Mesodermal cell (in vitro differentiated cells): Measurements from ENCODE around the gene TBX4.

ENCODE experiments used
- H3K27ac ChIP-seq: 2 replicates; pipeline ENCODE4 v1.7.0; 2013; ENCODE audit warnings: mild to moderate bottlenecking, low read depth, low read length, moderate library complexity; ENCODE audit not compliant: severe bottlenecking
- H3K36me3 ChIP-seq: 2 replicates; pipeline ENCODE4 v1.7.1; 2013; ENCODE audit warnings: mild to moderate bottlenecking, low read length, moderate library complexity; ENCODE audit not compliant: control insufficient read depth, insufficient read depth
- H3K4me1 ChIP-seq: one replicate; pipeline ENCODE4 v1.7.1; 2013; ENCODE audit warnings: mild to moderate bottlenecking, low read length; ENCODE audit not compliant: insufficient read depth, control insufficient read depth, poor library complexity, severe bottlenecking
- H3K4me3 ChIP-seq: 2 replicates; pipeline ENCODE4 v1.7.0; 2013; ENCODE audit warnings: low read length, control low read depth, mild to moderate bottlenecking; ENCODE audit not compliant: insufficient read depth, poor library complexity, severe bottlenecking; ENCODE audit errors: extremely low read depth
- H3K9me3 ChIP-seq: 2 replicates; pipeline ENCODE4 v1.7.1; 2013; ENCODE audit warnings: mild to moderate bottlenecking, low read length, moderate library complexity; ENCODE audit not compliant: control insufficient read depth
- WGBS, 2 experiments: methylation state at CpG; one replicate each; pipeline ENCODE4 v1.1.5; 2013; ENCODE audit warnings: missing lambda C conversion rate in 2 of 2; ENCODE audit not compliant: insufficient coverage in 2 of 2; 5-methylcytosine and 5-hydroxymethylcytosine counted together

The TBX4 gene

DNA sequence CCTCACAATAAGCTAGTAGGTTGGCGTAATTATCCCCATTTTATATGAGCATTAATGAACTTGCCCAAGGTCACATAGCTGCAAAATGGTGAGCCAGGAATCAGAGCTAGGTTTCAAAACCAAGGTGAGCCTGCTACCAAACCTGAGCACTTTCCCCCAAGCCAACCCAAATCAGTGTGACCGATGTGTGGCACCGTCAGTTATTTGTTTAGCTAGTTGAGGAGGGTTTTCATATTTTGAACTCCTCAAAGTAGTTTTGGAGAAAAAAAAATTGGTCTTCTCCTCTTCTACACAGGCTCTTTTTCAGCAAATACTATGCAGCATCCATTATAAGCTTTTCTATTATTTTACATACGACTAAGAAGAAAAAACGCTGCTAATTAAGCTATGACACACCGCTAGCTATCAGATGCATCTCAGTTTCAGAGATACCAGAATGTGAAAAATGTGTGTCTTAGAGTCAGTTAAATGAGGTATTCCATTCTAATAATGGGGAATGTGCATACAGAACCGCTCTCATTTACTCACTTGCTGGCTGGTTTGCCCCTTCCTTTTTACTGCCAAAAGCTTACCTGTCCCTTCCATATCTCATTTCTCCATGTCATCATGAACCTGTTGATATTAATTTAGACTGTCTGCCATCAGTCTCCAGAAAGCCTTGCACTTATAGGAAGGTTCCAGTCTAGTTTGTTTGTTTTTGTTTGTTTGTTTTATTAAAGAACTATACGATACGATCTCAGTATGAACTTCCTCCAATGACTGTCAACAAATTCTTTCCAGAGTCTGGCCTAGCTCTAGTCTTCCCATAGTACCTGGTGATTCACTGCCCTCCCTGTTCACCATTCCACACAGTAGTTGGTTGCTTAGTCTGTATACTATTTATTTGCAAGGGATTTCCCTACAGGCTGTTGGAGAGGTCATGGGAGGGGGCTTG, 2.2 kb upstream of the TBX4 start:
- Histone ChIP-seq H3K4me3 (no peak overlapping the region), H3K4me1 (peaks cover 13% of the 10 kb centered on the region), H3K36me3 (no peaks in the 10 kb centered on the region), H3K27ac (no peak overlapping the region), H3K9me3 (no peaks in the 10 kb centered on the region)
- WGBS, 2 experiments, result 96 to 100% methylated on average over 5 to 7 of the region's 9 CpGs

DNA sequence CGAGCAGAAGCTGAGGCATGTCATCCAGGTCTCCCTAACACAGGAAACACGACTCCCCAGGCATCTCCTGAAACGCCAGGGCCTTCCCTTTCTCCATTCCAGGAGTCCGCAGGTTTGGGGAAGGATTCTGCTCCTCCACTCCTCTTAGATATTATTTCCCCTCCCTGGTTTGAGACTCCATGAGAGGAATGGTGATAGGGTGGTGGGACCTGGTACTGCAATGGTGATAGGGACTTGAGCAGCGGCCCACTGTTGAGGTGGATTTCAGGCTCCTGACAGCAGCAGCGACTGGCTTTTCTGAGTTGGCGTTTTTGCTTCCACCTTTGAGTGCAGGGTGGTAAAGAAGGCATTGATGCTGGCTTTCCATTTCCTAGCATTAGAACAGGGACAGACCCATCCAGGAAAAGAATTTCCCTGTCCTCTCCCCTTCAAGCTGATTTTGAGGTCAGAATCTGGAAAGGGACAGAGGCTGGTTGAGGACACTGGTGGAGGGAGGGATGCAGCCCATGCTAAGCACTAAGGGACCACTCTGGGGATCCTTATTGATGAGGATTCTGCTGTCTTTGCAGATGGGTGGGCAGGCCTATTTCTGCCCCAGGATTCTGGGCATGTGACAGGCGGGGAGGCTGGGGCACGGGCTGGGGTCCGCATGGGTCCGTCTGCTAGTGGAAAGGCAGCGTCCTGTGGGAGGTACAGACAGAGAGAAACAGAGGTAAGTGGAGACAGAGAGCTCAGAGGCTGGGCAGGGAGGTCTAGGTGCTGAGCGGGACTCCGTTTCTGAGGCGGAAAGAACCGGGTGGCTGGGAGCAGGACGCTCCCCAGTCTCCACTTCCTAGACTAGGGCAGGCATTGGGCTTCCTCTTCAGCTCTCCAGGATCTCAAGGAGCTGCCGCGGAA, 1.3 kb upstream of the TBX4 start:
- Histone ChIP-seq H3K4me1 (peaks cover 15% of the 10 kb centered on the region), H3K27ac (no peak overlapping the region), H3K9me3 (no peaks in the 10 kb centered on the region), H3K36me3 (no peaks in the 10 kb centered on the region), H3K4me3 (no peak overlapping the region)
- 47 to 54% methylated on average over 13 to 17 of the region's 19 CpGs for WGBS, 2 experiments

- Histone ChIP-seq H3K27ac (no peak overlapping the region), H3K4me1 (peaks cover 15% of the 10 kb centered on the region), H3K4me3 (peak overlapping the region; percentile 29), H3K36me3 (no peaks in the 10 kb centered on the region), H3K9me3 (no peaks in the 10 kb centered on the region)
- WGBS, 2 experiments, result 5 to 7% methylated on average over 47 to 63 of the region's 75 CpGs
Observed at GRCh38 chr17:61451538-61452300, 503 bp upstream of the TBX4 start.

- Histone ChIP-seq H3K36me3 (no peaks in the 10 kb centered on the region), H3K4me3 (no peak overlapping the region), H3K9me3 (no peaks in the 10 kb centered on the region), H3K4me1 (peaks cover 26% of the 10 kb centered on the region), H3K27ac (no peak overlapping the region)
- WGBS, 2 experiments, result 0 to 2% methylated on average over 4 of the region's 17 CpGs
Observed at GRCh38 chr17:61453566-61454380, 1.6 kb downstream of the TBX4 start.

DNA sequence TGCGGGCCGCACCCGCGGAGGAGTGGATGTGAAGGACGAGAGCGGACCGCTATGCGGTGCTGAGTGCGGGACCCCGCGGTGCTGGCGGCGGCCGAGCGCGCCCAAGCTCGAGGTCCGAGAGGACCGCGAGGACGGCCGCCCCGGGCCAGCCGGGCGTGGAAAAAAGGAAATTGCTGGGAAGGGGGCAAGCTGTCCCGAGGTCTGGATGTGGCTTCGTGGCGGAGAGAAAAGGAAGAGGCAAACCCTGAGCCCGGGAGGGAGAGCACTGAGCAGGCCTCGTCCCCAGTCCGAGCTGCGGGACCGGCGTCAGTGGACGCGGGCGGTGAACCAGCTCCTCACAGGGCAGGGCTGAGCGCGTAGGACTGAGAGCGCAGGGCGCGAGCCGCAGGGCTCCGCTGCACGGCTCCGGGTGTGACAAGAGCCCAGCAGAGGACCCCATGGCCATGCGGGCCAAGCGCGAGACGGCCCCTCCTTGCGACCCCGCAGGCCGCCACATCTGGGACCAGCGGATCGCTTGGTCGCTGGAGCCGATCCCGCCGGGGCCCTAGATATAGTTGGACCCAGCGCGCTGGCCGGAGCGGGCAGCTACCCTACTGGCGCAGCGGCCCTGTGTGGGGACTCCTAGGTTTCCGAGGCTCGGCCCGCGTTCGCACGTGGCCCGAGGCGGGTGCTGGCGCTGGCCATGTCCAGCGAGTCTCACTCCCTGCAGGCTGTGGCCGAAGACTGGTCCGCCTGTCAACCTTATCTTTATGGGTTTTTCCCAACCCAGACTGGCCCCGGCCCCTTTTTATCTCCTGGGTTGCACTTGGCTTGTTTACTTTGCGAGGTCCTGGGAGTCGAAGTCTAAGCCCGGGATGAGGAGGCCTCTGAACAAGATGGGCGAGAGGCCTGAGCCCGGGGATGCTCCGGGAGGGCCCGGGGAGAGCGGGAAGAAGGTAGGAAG, 2.4 kb downstream of the TBX4 start:
- 2% methylated on average over 73 to 75 of the region's 86 CpGs for WGBS, 2 experiments
- H3K36me3 ChIP-seq, result no peaks in the 10 kb centered on the region
- H3K4me3 ChIP-seq, result peak overlapping the region; percentile 8
- peaks cover 29% of the 10 kb centered on the region for H3K4me1 ChIP-seq
- H3K9me3 ChIP-seq, result no peaks in the 10 kb centered on the region
- no peak overlapping the region for H3K27ac ChIP-seq

DNA sequence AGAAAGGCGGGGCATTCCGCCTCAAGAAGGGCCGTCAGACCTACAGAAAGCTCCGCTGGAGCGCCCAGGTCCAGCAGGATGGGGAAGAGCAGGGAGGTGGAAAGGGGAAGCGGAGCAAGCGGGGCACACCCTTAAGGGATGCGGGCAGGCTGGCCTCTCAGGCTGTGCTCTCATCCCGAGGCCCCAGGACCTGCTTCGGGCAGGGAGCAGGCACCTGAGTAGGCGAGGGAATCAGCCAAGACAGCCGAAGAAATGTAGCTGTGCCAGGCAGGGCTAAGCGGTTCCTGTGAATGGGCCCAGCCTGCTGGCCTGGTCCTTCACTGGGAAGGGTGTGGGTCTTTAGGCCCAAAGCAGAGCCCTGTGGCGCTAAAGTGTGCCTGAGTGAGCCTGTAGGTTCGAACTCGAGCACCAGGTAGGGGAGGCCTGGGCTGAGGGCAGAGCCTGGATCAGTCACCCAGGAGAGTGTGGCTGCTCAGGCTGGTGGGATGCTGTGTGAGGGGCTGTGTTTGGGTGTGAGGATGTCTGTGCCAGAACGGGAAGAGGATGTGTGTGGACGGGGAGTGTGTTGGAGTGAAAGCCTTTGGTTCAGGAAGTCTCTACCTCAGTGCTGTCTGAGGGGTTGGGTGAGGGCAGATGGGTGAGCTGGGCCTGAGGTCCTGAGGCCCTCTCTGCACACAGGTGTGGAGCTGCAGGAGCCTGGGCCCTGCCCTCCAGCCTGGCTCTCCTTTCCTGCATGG, 3.3 kb downstream of the TBX4 start:
- peaks cover 28% of the 10 kb centered on the region for H3K4me1 ChIP-seq
- H3K27ac ChIP-seq, result no peak overlapping the region
- H3K4me3 ChIP-seq, result no peak overlapping the region
- no peaks in the 10 kb centered on the region for H3K9me3 ChIP-seq
- H3K36me3 ChIP-seq, result no peaks in the 10 kb centered on the region
- WGBS, 2 experiments, result 18 to 31% methylated on average over 17 to 18 of the region's 18 CpGs

DNA sequence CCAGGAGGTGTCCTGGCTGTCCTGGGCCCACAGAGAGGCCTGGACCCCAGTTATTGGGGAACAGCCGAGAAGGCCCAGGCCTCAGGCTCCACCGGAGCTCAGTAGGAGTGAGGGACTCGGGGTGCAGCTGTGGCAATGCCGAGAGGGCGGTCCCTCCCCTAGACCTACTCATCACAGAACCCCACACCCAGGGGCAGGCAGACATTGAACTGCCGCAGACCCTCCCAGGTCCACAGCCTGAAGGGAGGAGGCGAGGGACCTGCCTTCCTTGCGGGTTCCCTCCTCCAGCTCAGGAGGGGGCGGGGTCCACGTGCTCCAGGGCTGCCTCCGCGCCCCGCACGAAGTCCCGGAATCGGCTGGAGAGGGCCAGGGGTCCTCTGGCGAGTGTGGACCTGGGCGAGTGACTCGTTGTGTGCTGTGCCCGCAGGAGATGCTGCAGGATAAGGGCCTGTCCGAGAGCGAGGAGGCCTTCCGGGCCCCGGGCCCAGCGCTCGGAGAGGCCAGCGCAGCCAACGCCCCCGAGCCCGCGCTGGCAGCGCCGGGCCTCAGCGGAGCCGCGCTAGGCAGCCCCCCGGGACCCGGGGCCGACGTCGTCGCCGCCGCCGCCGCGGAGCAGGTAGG, 3.9 kb downstream of the TBX4 start:
- 6 to 7% methylated on average over 34 to 44 of the region's 47 CpGs for WGBS, 2 experiments
- Histone ChIP-seq H3K9me3 (no peaks in the 10 kb centered on the region), H3K36me3 (no peaks in the 10 kb centered on the region), H3K4me3 (no peak overlapping the region), H3K4me1 (peaks cover 27% of the 10 kb centered on the region), H3K27ac (no peak overlapping the region)

DNA sequence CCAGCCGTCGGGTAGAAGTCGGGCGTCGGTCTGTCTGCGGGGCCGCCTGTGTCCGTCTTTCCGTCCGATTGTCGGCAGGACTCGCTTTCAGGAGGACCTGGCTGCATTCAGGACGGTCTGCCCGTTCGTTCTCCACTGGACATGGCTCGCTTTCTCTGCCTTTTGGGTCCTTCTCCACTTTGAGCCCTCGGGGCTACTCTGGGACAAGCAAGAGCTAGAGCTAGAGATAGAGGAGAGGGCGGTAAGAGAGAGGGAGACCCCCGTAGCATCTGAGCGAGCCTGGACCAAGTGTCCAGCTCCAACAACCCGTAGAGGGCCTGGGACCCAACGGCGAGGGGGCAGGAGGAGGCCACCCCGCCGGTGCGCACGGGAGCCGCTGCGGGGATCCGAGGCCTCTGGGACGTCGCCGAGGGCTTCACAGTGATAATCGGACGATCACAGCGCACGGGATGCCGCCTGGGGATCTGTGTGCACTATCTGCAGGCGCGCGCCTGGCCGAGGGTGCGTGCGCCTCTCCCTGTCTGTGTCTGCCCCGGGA, 4.5 kb downstream of the TBX4 start:
- 3 to 8% methylated on average over 42 to 45 of the region's 45 CpGs for WGBS, 2 experiments
- no peaks in the 10 kb centered on the region for H3K9me3 ChIP-seq
- peaks cover 33% of the 10 kb centered on the region for H3K4me1 ChIP-seq
- H3K36me3 ChIP-seq, result no peaks in the 10 kb centered on the region
- H3K4me3 ChIP-seq, result no peak overlapping the region
- no peak overlapping the region for H3K27ac ChIP-seq
